CD14-positive monocyte (primary cell): Measurements from ENCODE around the gene ZNF768. TPM values are rescaled to one million over a fixed set of nuclear protein-coding genes. Genes with fewer than 3 reads are reported as not detected.
"Not testable (repeated sequence)": the region's sequence is repeated elsewhere in the genome, so short reads cannot be mapped to it uniquely, and the experiment has no call there.

Experiments
- DNase-seq, 3 donors: peaks; one replicate each; pipeline ENCODE4 v3.0.0-alpha.2; 2011 to 2022
- H2AFZ ChIP-seq: 2 replicates; pipeline ENCODE4 v1.6.0; 2012; ENCODE audit warnings: mild to moderate bottlenecking, low read depth, low read length, inconsistent platforms; ENCODE audit not compliant: insufficient read depth, poor library complexity, severe bottlenecking
- H3K27ac ChIP-seq, 2 donors: 1 replicate in 1 of 2; 2 replicates in 1 of 2; pipeline ENCODE4 v1.5.1; 2012 to 2013; ENCODE audit warnings: low read length in 2 of 2, control low read depth in 1 of 2, inconsistent platforms in 1 of 2, low read depth in 1 of 2, mild to moderate bottlenecking in 1 of 2
- H3K27me3 ChIP-seq, 2 donors: one replicate each; pipeline versions ENCODE4 v1.6.0 to v1.6.1; 2011 to 2013; ENCODE audit warnings: low read length in 2 of 2; ENCODE audit not compliant: control insufficient read depth in 2 of 2, insufficient read depth in 2 of 2
- H3K36me3 ChIP-seq, 2 donors: replicated peaks in 1 of 2; 1 replicate in 1 of 2; 2 replicates in 1 of 2; pipeline versions ENCODE4 v1.5.1 to v1.6.1; 2012 to 2013; ENCODE audit warnings: low read length in 2 of 2, control low read depth in 1 of 2, inconsistent platforms in 1 of 2, mild to moderate bottlenecking in 1 of 2; ENCODE audit not compliant: insufficient read depth in 2 of 2, control insufficient read depth in 1 of 2
- H3K4me1 ChIP-seq, 2 donors: 1 replicate in 1 of 2; 2 replicates in 1 of 2; pipeline versions ENCODE4 v1.5.1 to v1.6.1; 2012 to 2013; ENCODE audit warnings: low read length in 2 of 2, control low read depth in 1 of 2, inconsistent platforms in 1 of 2, mild to moderate bottlenecking in 1 of 2, moderate library complexity in 1 of 2; ENCODE audit not compliant: insufficient read depth in 2 of 2, control insufficient read depth in 1 of 2
- H3K4me2 ChIP-seq: replicated peaks from 2 replicates; pipeline ENCODE3; 2012; ENCODE audit warnings: low read length, moderate library complexity, mild to moderate bottlenecking; ENCODE audit not compliant: poor library complexity, severe bottlenecking; ENCODE audit errors: extremely low read depth
- H3K4me3 ChIP-seq, 3 experiments: fragments of 200-600 bp in 1 of 3; sonication (generic) in 1 of 3; replicated peaks in 1 of 3; 1 replicate in 2 of 3; 2 replicates in 1 of 3; pipeline ENCODE4 v1.5.1; 2011 to 2013; ENCODE audit warnings: low read length in 3 of 3, mild to moderate bottlenecking in 3 of 3, control low read depth in 2 of 3, low read depth in 2 of 3, inconsistent platforms in 1 of 3, moderate library complexity in 1 of 3
- H3K79me2 ChIP-seq: 2 replicates; pipeline ENCODE4 v1.6.0; 2012; ENCODE audit warnings: mild to moderate bottlenecking, control low read depth, inconsistent platforms, low read length, moderate library complexity; ENCODE audit not compliant: insufficient read depth
- H3K9ac ChIP-seq: 2 replicates; pipeline ENCODE4 v1.6.0; 2017; ENCODE audit warnings: low read length, mild to moderate bottlenecking; ENCODE audit not compliant: insufficient read depth, poor library complexity, severe bottlenecking
- H3K9me3 ChIP-seq, 2 donors: replicated peaks in 1 of 2; 1 replicate in 1 of 2; 2 replicates in 1 of 2; pipeline versions ENCODE4 v1.5.1 to v1.6.1; 2012 to 2013; ENCODE audit warnings: low read length in 2 of 2, control low read depth in 1 of 2; ENCODE audit not compliant: control insufficient read depth in 1 of 2, insufficient read depth in 1 of 2
- H4K20me1 ChIP-seq: 2 replicates; pipeline ENCODE4 v1.6.0; 2012; ENCODE audit warnings: mild to moderate bottlenecking, low read length, control low read depth, moderate library complexity; ENCODE audit not compliant: insufficient read depth
- H3K27ac Mint-ChIP-seq, 7 donors: one replicate each; pipeline ENCODE4 v1.8.0; 2020; ENCODE audit warnings: mild to moderate bottlenecking in 7 of 7, mixed read lengths in 7 of 7, moderate library complexity in 6 of 7, inconsistent platforms in 2 of 7
- H3K27me3 Mint-ChIP-seq, 3 donors: one replicate each; pipeline ENCODE4 v1.8.0; 2021 to 2022; ENCODE audit warnings: low read depth in 3 of 3, mild to moderate bottlenecking in 3 of 3, mixed read lengths in 3 of 3, moderate library complexity in 3 of 3, inconsistent platforms in 1 of 3
- H3K36me3 Mint-ChIP-seq, 2 donors: one replicate each; pipeline ENCODE4 v1.8.0; 2020; ENCODE audit warnings: mixed read lengths in 2 of 2, inconsistent platforms in 1 of 2, mild to moderate bottlenecking in 1 of 2
- H3K4me1 Mint-ChIP-seq: one replicate; pipeline ENCODE4 v1.8.0; 2020; ENCODE audit warnings: mild to moderate bottlenecking, mixed read lengths
- H3K4me3 Mint-ChIP-seq, 2 donors: one replicate each; pipeline ENCODE4 v1.8.0; 2020; ENCODE audit warnings: mild to moderate bottlenecking in 2 of 2, mixed read lengths in 2 of 2, moderate library complexity in 1 of 2
- H3K9me3 Mint-ChIP-seq, 7 donors: one replicate each; pipeline ENCODE4 v1.8.0; 2020 to 2022; ENCODE audit warnings: mixed read lengths in 7 of 7, mild to moderate bottlenecking in 6 of 7, moderate library complexity in 6 of 7, inconsistent platforms in 2 of 7
- CTCF ChIP-seq: fragments of 200-600 bp; IDR thresholded peaks from one replicate; pipeline ENCODE4 v1.8.0; 2022; ENCODE audit warnings: antibody characterized with exemption, mild to moderate bottlenecking
- WGBS: methylation state at CpG from one replicate; pipeline ENCODE4 v1.1.5; 2013; ENCODE audit warnings: missing lambda C conversion rate; ENCODE audit not compliant: insufficient coverage; 5-methylcytosine and 5-hydroxymethylcytosine counted together
- intact Hi-C, 2 donors: fragments of 100-400 bp; cut with micrococcal nuclease; formaldehyde crosslinking; loops; one replicate each; pipeline versions ENCODE4 v1.15.0 to v1.15.1; 2023
- polyA plus RNA-seq, 3 donors: library from polyadenylated mRNA; depleted of rRNA in 1 of 3; unstranded in 2 of 3; stranded (reverse) in 1 of 3; fragments of 300-500 nt in 2 of 3; fragments of >200 nt in 1 of 3; fragmentation: Illumina TruSeq in 2 of 3; gene quantifications; 1 replicate in 2 of 3; 2 replicates in 1 of 3; pipeline ENCODE4 v1.2.3, GENCODE V29; 2012 to 2021

Gene ZNF768
- polyA plus RNA-seq, 3 donors: 2.8 to 13.4 (median 3.0) TPM

GRCh38 chr16:30541502-30542329 lies 15.3 kb upstream of the ZNF768 start:
- no peak overlapping the region for H2AFZ ChIP-seq
- no peak overlapping the region for H3K9ac ChIP-seq
- no peak for TF ChIP-seq CTCF
- H3K79me2 ChIP-seq: no peaks in the 10 kb centered on the region
- no peak for DNase-seq
- H3K4me2 ChIP-seq: no peak overlapping the region
- H3K4me3 Mint-ChIP-seq: no peak overlapping the region
- peaks cover 0 to 3% (median 2%) of the 10 kb centered on the region in 3 donors for H3K27me3 Mint-ChIP-seq
- no peak overlapping the region for H3K27ac Mint-ChIP-seq
- H3K36me3 Mint-ChIP-seq: peaks cover 2 to 4% of the 10 kb centered on the region in 2 donors
- H3K4me3 ChIP-seq: no peak overlapping the region
- H3K27ac ChIP-seq: no peak overlapping the region
- peaks cover 11 to 12% of the 10 kb centered on the region in 2 donors for H3K4me1 ChIP-seq
- 100% methylated on average over 4 of the region's 10 CpGs for WGBS
- no peaks in the 10 kb centered on the region for H3K9me3 Mint-ChIP-seq
- no peaks in the 10 kb centered on the region for H3K27me3 ChIP-seq
- no peaks in the 10 kb centered on the region for H3K9me3 ChIP-seq
- H4K20me1 ChIP-seq: no peaks in the 10 kb centered on the region
- H3K4me1 Mint-ChIP-seq: peaks cover 22% of the 10 kb centered on the region
- H3K36me3 ChIP-seq: no peaks in the 10 kb centered on the region
- intact Hi-C loops: no loop called here

- H3K4me3 ChIP-seq, H3K9me3 Mint-ChIP-seq, H3K27me3 ChIP-seq, intact Hi-C loops, H3K9ac ChIP-seq, H2AFZ ChIP-seq, H3K36me3 Mint-ChIP-seq, H3K27ac Mint-ChIP-seq, H3K79me2 ChIP-seq, H3K4me2 ChIP-seq, H3K4me3 Mint-ChIP-seq, H3K27me3 Mint-ChIP-seq, H3K36me3 ChIP-seq, H3K27ac ChIP-seq, H3K9me3 ChIP-seq, DNase-seq, H4K20me1 ChIP-seq: not testable (repeated sequence)
- WGBS: 100% methylated on average over 1 of the region's 9 CpGs
- peaks cover 22% of the 10 kb centered on the region for H3K4me1 Mint-ChIP-seq
- peaks cover 11 to 12% of the 10 kb centered on the region in 2 donors for H3K4me1 ChIP-seq
Measured at GRCh38 chr16:30540916-30541464, 14.6 kb upstream of the ZNF768 start.

- not testable (repeated sequence) for H3K4me2 ChIP-seq, H3K9ac ChIP-seq, H3K27me3 ChIP-seq, H2AFZ ChIP-seq, H3K4me3 ChIP-seq, H3K36me3 Mint-ChIP-seq, H3K4me3 Mint-ChIP-seq, H3K9me3 ChIP-seq, H3K36me3 ChIP-seq, H3K27ac ChIP-seq, DNase-seq, H3K27me3 Mint-ChIP-seq, H3K9me3 Mint-ChIP-seq, H4K20me1 ChIP-seq
- Mint-ChIP-seq H3K4me1 (peaks cover 24% of the 10 kb centered on the region), H3K27ac (peak overlapping the region in 1 of 7 donors; percentile 51)
- 97% methylated on average over 7 of the region's 13 CpGs for WGBS
- intact Hi-C loops: loop anchor here in 1 of 2 donors (5.0 kb wide), 1 partner anchor 32 kb away; the partner anchor contains the start of gene ZNF688
- Histone ChIP-seq H3K79me2 (peaks cover 11% of the 10 kb centered on the region), H3K4me1 (peaks cover 16 to 17% of the 10 kb centered on the region in 2 donors)
Measured at GRCh38 chr16:30539986-30540526, 13.7 kb upstream of the ZNF768 start.
